Fibroblast of lung (primary cell): ENCODE data around the gene MSN.

ENCODE experiments used
- CTCF ChIP-seq, 2 donors: IDR thresholded peaks in 1 of 2; conservative IDR thresholded peaks in 1 of 2; 1 replicate in 1 of 2; 2 replicates in 1 of 2; pipeline ENCODE4 v1.5.1; 2011 to 2012; ENCODE audit warnings: low read length in 2 of 2, control low read depth in 1 of 2, inconsistent platforms in 1 of 2, low read depth in 1 of 2, mild to moderate bottlenecking in 1 of 2
- EZH2 ChIP-seq: IDR thresholded peaks from 2 replicates; pipeline ENCODE4 v1.5.1; 2012; ENCODE audit warnings: low read length, control low read depth, mild to moderate bottlenecking; ENCODE audit errors: missing control alignments

- TF ChIP-seq CTCF (conservative IDR thresholded peaks at IDR 0.05 in 1 of 2, IDR thresholded peaks at IDR 0.05 in 1 of 2; ENCODE audit: low read depth in 1 of 2, low read length in 2 of 2) (no peak), EZH2 (no peak)
Measured at GRCh38 chrX:65718538-65718937, 51.1 kb downstream of the MSN start.
